Lung (tissue), 12 donors: ENCODE data around the gene CHRNE. TPM values are rescaled to one million over a fixed set of nuclear protein-coding genes. Genes with fewer than 3 reads are reported as not detected.
"Not testable (repeated sequence)": the region's sequence is repeated elsewhere in the genome, so short reads cannot be mapped to it uniquely, and the experiment has no call there.

Experiments
- ATAC-seq: fragments of 200-7000 bp; cut with Tn5 transposase; one replicate; pipeline ENCODE4 v1.9.1; 2020; ENCODE audit warnings: moderate number of reproducible peaks; ENCODE audit not compliant: insufficient read depth, low FRiP score
- DNase-seq, 3 donors: peaks; one replicate each; pipeline ENCODE4 v3.0.0-alpha.2; 2013 to 2017
- H3K27ac ChIP-seq, 2 donors: one replicate each; pipeline ENCODE4 v1.5.1; 2013; ENCODE audit warnings: mild to moderate bottlenecking in 2 of 2, moderate library complexity in 2 of 2, control low read depth in 1 of 2, inconsistent platforms in 1 of 2, low read depth in 1 of 2, low read length in 1 of 2
- H3K27me3 ChIP-seq, 3 donors: one replicate each; pipeline ENCODE4 v1.5.1; 2013; ENCODE audit warnings: low read length in 2 of 3; ENCODE audit not compliant: control insufficient read depth in 3 of 3, insufficient read depth in 3 of 3
- H3K36me3 ChIP-seq, 4 donors: one replicate each; pipeline ENCODE4 v1.5.1; 2013; ENCODE audit warnings: low read length in 4 of 4, mild to moderate bottlenecking in 1 of 4, moderate library complexity in 1 of 4; ENCODE audit not compliant: control insufficient read depth in 4 of 4, insufficient read depth in 4 of 4
- H3K4me1 ChIP-seq, 5 donors: one replicate each; pipeline ENCODE4 v1.5.1; 2013; ENCODE audit warnings: low read length in 5 of 5, mild to moderate bottlenecking in 2 of 5, moderate library complexity in 1 of 5; ENCODE audit not compliant: control insufficient read depth in 5 of 5, insufficient read depth in 5 of 5
- H3K4me3 ChIP-seq: one replicate; pipeline ENCODE4 v1.5.1; 2013; ENCODE audit warnings: mild to moderate bottlenecking, control low read depth, moderate library complexity
- H3K9ac ChIP-seq, 2 donors: one replicate each; pipeline ENCODE4 v1.5.1; 2013; ENCODE audit warnings: low read length in 2 of 2, control low read depth in 1 of 2; ENCODE audit not compliant: insufficient read depth in 1 of 2
- H3K9me3 ChIP-seq, 4 donors: one replicate each; pipeline ENCODE4 v1.5.1; 2013; ENCODE audit warnings: low read length in 3 of 4, mild to moderate bottlenecking in 1 of 4, moderate library complexity in 1 of 4; ENCODE audit not compliant: control insufficient read depth in 4 of 4, insufficient read depth in 3 of 4
- WGBS, 2 donors: extraction: QIAGEN DNeasy Blood & Tissue Kit; methylation state at CpG; one replicate each; pipeline ENCODE4 v1.1.7; 2013; 5-methylcytosine and 5-hydroxymethylcytosine counted together
- polyA plus RNA-seq, 2 donors: library from polyadenylated mRNA; stranded (reverse); fragments of 200-250 nt; gene quantifications; one replicate each; pipeline ENCODE4 v1.2.1, GENCODE V29; 2013
- total RNA-seq, 2 donors: library from RNA; depleted of rRNA in 1 of 2; stranded (reverse); fragments of >200 nt in 1 of 2; gene quantifications; one replicate each; pipeline ENCODE4 v1.2.1, GENCODE V29; 2014 to 2021
- TF ChIP-seq, protein P1 (sequence below): IDR thresholded peaks from 2 replicates; pipeline ENCODE4 v1.5.1; 2012; ENCODE audit warnings: mild to moderate bottlenecking; ENCODE audit errors: control extremely low read depth, extremely low read depth
- donor health status: control.
- donor health status: control.
- donor health status: Bipolar disorder and iron deficiency.
- donor health status: healthy.
- donor health status: DM: yes; HTN: yes; CAD: no.

The CHRNE gene
- total and polyA plus RNA-seq, 4 donors: 0.61 to 2.3 (median 1.00) TPM

DNA sequence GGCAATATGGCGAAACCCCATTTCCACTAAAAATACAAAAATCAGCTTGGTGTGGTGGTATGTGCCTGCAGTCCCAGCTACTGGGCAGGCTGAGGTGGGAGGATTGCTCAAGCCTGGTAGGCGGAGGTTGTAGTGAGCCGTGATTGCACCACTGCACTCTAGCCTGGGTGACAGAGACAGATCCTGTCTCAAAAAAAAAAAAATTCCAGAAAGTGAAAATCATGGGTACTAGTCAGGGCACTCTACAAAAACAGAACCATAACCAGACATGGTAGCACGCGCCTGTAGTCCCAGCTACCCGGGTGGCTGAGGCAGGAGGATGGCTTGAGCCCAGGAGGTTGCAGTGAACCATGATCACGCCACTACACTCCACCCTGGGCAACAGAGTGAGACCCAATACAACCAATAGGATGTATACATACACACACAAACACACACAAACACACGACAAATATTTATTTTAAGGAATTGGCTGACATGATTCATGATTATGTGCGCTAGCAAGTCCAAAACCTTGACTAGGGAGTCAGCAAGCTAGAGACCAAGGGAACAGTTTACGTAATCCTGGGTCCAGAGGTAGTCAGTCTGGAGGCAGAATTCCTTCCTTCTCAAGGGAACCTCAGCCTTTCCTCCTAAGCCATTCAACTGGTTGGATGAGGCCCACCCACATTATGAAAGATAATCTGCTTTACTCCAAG is 17.6 kb upstream of the CHRNE start:
- H3K27ac ChIP-seq: no peak overlapping the region
- H3K9me3 ChIP-seq: no peaks in the 10 kb centered on the region
- DNase-seq (no peak), ATAC-seq (no peak)
- WGBS, 2 donors: 68 to 71% methylated on average over 10 of the region's 10 CpGs
- no peak overlapping the region for H3K9ac ChIP-seq
- no peaks in the 10 kb centered on the region for H3K36me3 ChIP-seq
- TF ChIP-seq, protein P1, sequence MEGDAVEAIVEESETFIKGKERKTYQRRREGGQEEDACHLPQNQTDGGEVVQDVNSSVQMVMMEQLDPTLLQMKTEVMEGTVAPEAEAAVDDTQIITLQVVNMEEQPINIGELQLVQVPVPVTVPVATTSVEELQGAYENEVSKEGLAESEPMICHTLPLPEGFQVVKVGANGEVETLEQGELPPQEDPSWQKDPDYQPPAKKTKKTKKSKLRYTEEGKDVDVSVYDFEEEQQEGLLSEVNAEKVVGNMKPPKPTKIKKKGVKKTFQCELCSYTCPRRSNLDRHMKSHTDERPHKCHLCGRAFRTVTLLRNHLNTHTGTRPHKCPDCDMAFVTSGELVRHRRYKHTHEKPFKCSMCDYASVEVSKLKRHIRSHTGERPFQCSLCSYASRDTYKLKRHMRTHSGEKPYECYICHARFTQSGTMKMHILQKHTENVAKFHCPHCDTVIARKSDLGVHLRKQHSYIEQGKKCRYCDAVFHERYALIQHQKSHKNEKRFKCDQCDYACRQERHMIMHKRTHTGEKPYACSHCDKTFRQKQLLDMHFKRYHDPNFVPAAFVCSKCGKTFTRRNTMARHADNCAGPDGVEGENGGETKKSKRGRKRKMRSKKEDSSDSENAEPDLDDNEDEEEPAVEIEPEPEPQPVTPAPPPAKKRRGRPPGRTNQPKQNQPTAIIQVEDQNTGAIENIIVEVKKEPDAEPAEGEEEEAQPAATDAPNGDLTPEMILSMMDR: no peak
- no peak overlapping the region for H3K4me3 ChIP-seq
- no peaks in the 10 kb centered on the region for H3K4me1 ChIP-seq
- no peaks in the 10 kb centered on the region for H3K27me3 ChIP-seq

DNA sequence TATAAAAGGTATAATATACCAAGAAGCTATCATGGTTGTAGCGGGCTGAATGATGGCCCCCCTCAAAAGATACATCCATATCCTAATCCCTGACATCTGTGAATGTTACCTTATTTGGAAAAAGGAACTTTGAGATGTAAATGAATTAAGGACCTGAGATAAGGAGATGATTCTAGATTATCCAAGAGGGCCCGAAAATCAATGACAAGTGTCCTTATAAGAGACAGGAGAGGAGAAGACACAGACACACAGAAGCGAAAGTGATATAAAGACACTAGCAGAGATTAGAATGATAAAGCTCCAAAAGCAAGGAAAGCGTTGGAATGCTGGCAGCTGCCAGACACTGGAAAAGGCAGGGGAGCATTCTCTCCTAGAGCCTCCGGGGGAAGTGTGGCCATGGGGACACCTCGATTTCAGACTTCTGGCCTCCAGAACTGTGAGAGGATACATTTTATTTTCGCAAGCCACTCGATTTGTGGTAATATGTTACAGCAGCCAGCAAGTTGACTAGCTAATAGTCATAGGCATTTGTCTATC is 16.7 kb upstream of the CHRNE start:
- no peak overlapping the region for H3K27ac ChIP-seq
- H3K36me3 ChIP-seq: no peaks in the 10 kb centered on the region
- TF ChIP-seq, protein P1: no peak
- H3K9me3 ChIP-seq: no peaks in the 10 kb centered on the region
- H3K4me1 ChIP-seq: no peaks in the 10 kb centered on the region
- ATAC-seq (no peak), DNase-seq (no peak)
- H3K4me3 ChIP-seq: no peak overlapping the region
- WGBS, 2 donors: 62 to 71% methylated on average over 8 of the region's 8 CpGs
- H3K9ac ChIP-seq: no peak overlapping the region
- no peaks in the 10 kb centered on the region for H3K27me3 ChIP-seq

DNA sequence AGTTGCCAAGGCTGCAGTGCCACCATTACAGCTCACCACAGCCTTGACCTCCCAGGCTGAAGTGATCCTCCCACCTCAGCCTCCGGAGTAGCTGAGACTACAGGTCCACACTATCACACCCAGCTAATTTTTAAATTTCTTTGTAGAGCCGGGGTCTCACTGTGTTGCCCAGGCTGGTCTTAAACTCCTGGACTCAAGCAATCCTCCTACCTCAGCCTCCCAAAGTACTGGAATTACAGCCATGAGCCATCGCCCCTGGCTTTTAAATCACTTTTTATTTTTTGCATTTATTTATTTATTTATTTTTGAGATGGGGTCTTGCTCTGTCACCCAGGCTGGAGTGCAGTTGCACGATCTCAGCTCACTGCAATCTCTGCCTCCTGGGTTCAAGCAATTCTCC is 11.7 kb upstream of the CHRNE start:
- not testable (repeated sequence) for H3K4me3 ChIP-seq, DNase-seq, H3K9ac ChIP-seq, H3K27ac ChIP-seq, H3K36me3 ChIP-seq, H3K9me3 ChIP-seq, H3K4me1 ChIP-seq, ATAC-seq, H3K27me3 ChIP-seq
- 92 to 94% methylated on average over 4 of the region's 4 CpGs for WGBS, 2 donors

DNA sequence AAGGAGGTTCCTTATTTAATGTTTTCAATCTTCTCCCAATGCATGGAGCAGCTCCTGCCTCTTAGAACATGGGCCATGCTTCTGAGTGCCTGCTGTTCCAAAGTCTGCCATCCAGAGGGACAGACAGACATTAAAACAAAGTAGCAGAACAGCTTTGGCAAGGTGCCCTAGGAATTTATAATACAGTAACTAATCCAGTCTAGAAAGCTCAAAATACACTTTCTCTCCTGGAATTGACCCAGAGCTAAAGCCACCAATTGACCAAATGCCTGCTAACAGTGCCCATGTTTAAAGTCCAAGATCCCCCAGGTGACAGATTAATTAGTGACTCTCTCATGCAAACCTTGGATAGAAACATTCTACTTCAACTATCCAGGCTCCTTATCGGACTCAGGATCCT is 11.1 kb upstream of the CHRNE start:
- no peaks in the 10 kb centered on the region for H3K36me3 ChIP-seq
- H3K27me3 ChIP-seq: no peaks in the 10 kb centered on the region
- no peak overlapping the region for H3K27ac ChIP-seq
- ATAC-seq: no peak
- peaks cover 0 to 4% (median 0%) of the 10 kb centered on the region in 5 donors for H3K4me1 ChIP-seq
- 80 to 84% methylated on average over 1 of the region's 1 CpG for WGBS, 2 donors
- no peak overlapping the region for H3K9ac ChIP-seq
- no peaks in the 10 kb centered on the region for H3K9me3 ChIP-seq
- H3K4me3 ChIP-seq: no peak overlapping the region
- no peak for DNase-seq
- TF ChIP-seq, protein P1: no peak
